Measurements from ENCODE around the gene MSL1.

Gene MSL1

DNA sequence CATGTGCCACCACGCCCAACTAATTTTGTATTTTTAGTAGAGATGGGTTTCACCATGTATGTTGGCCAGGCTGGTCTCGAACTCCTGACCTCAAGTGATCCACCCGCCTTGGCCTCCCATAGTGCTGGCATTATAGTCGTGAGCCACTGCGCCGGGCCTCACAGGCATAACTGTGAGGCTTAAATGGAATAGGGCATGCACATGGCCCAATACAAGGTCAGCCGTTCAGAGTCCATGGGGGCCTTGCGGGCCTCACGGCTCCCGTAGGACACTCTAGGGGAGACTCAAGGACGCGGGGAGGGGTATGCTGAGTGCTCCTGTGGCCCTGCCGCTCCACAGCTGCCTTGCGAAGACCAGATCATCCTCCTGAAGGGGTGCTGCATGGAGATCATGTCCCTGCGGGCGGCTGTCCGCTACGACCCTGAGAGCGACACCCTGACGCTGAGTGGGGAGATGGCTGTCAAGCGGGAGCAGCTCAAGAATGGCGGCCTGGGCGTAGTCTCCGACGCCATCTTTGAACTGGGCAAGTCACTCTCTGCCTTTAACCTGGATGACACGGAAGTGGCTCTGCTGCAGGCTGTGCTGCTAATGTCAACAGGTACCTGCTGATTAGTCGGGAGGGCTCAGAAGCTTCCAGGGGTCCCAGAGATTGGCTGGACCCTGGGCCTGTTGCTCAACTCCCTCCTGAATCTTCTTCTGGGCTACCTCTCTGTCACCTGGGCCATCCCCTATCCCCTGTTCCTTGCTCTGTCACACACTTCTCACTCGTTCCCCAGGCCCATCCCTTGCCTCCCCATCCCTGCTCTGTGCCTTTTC lies 33.7 kb upstream of the MSL1 start:
- TF ChIP-seq SCRT1 (tag by site-specific recombination; IDR thresholded peaks at IDR 0.05; ENCODE audit: borderline replicate concordance), result peak; percentile 45; the same call in 1 of the 2 replicates
- no peak for TF ChIP-seq ZNF221 (tag by site-specific recombination; IDR thresholded peaks at IDR 0.05; ENCODE audit: borderline replicate concordance)
- TF ChIP-seq ZBTB17 (tag by site-specific recombination; IDR thresholded peaks at IDR 0.05), result no peak
- peak; percentile 95 for TF ChIP-seq SCRT2 (tag by site-specific recombination; IDR thresholded peaks at IDR 0.05)
- TF ChIP-seq, protein P1, sequence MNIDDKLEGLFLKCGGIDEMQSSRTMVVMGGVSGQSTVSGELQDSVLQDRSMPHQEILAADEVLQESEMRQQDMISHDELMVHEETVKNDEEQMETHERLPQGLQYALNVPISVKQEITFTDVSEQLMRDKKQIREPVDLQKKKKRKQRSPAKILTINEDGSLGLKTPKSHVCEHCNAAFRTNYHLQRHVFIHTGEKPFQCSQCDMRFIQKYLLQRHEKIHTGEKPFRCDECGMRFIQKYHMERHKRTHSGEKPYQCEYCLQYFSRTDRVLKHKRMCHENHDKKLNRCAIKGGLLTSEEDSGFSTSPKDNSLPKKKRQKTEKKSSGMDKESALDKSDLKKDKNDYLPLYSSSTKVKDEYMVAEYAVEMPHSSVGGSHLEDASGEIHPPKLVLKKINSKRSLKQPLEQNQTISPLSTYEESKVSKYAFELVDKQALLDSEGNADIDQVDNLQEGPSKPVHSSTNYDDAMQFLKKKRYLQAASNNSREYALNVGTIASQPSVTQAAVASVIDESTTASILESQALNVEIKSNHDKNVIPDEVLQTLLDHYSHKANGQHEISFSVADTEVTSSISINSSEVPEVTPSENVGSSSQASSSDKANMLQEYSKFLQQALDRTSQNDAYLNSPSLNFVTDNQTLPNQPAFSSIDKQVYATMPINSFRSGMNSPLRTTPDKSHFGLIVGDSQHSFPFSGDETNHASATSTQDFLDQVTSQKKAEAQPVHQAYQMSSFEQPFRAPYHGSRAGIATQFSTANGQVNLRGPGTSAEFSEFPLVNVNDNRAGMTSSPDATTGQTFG (tag by site-specific recombination; IDR thresholded peaks at IDR 0.05; ENCODE audit: borderline replicate concordance), result 0 out of 2 replicates have a peak, but pooled peaks have one; percentile 13
- TF ChIP-seq SP3 (tag by site-specific recombination; IDR thresholded peaks at IDR 0.05), result no peak
- CTCF ChIA-PET, result interaction anchor here (0.5 to 3.6 kb wide), 6 partner anchors 9 to 74 kb away, joined by 3 to 21 read pairs (median 3); no protein-coding TSS in a partner anchor
- Histone ChIP-seq H3K36me3 (ENCODE audit: control insufficient read depth in 2 of 2, insufficient read depth in 1 of 2, low read length in 2 of 2) (peaks cover 17 to 57% of the 10 kb centered on the region in 2 experiments; a peak in 2 of 3 replicates), H3K9me3 (ENCODE audit: control insufficient read depth, insufficient read depth, low read depth, low read length) (no peaks in the 10 kb centered on the region), H3K4me3 (ENCODE audit: low read depth, low read length) (no peak overlapping the region), H3K27ac (ENCODE audit: extremely low read depth, low read depth, low read length) (no peak overlapping the region), H3K4me1 (ENCODE audit: control insufficient read depth, insufficient read depth, low read length) (no peaks in the 10 kb centered on the region)
- POLR2A ChIA-PET, result interaction anchor here (1.4 kb wide), 1 partner anchor 24 kb away, joined by 3 read pairs; no protein-coding TSS in a partner anchor

DNA sequence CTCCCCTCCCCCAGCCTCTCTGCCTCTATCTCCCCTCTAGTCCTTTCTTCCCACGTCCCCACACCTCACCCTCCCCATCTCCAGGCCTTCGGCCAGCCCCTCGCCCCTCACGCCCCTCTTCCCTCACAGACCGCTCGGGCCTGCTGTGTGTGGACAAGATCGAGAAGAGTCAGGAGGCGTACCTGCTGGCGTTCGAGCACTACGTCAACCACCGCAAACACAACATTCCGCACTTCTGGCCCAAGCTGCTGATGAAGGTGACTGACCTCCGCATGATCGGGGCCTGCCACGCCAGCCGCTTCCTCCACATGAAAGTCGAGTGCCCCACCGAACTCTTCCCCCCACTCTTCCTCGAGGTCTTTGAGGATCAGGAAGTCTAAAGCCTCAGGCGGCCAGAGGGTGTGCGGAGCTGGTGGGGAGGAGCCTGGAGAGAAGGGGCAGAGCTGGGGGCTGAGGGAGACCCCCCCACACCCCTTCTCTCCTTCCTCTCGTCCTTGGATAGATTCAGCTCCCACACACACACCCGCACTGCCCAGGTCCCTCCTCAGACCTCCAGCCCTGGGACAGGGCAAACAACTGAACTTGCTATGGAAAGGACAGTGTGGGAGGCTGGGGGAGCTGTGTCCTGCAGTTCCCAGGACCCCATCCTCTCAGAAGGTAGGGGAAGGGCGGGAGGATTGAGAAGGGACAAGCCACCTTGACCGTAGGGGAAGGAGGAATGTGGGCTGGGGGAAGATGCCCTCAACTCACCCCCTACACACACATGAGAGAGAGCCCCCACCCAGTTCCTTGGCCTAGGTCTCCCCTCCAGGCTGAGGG lies 32.5 kb upstream of the MSL1 start:
- H3K4me3 ChIP-seq (ENCODE audit: low read depth, low read length), result no peak overlapping the region
- ChIA-PET CTCF (interaction anchor here (0.6 to 3.6 kb wide), 6 partner anchors 10 to 130 kb away, joined by 3 to 21 read pairs (median 3); no protein-coding TSS in a partner anchor), POLR2A (interaction anchor here (0.9 kb wide), 1 partner anchor 27 kb away, joined by 6 read pairs; no protein-coding TSS in a partner anchor)
- H3K27ac ChIP-seq (ENCODE audit: extremely low read depth, low read depth, low read length), result no peak overlapping the region
- no peaks in the 10 kb centered on the region for H3K9me3 ChIP-seq (ENCODE audit: control insufficient read depth, insufficient read depth, low read depth, low read length)
- H3K36me3 ChIP-seq (ENCODE audit: control insufficient read depth in 2 of 2, insufficient read depth in 1 of 2, low read length in 2 of 2), result peaks cover 17 to 59% of the 10 kb centered on the region in 2 experiments; a peak in 2 of 3 replicates
- H3K4me1 ChIP-seq (ENCODE audit: control insufficient read depth, insufficient read depth, low read length), result no peaks in the 10 kb centered on the region
- no peak for TF ChIP-seq KLF10 (tag by site-specific recombination; IDR thresholded peaks at IDR 0.05)
- no peak for TF ChIP-seq KLF8 (tag by site-specific recombination; IDR thresholded peaks at IDR 0.05)
- TF ChIP-seq, protein P2, sequence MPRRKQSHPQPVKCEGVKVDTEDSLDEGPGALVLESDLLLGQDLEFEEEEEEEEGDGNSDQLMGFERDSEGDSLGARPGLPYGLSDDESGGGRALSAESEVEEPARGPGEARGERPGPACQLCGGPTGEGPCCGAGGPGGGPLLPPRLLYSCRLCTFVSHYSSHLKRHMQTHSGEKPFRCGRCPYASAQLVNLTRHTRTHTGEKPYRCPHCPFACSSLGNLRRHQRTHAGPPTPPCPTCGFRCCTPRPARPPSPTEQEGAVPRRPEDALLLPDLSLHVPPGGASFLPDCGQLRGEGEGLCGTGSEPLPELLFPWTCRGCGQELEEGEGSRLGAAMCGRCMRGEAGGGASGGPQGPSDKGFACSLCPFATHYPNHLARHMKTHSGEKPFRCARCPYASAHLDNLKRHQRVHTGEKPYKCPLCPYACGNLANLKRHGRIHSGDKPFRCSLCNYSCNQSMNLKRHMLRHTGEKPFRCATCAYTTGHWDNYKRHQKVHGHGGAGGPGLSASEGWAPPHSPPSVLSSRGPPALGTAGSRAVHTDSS (tag by site-specific recombination; IDR thresholded peaks at IDR 0.05), result no peak
- no peak for TF ChIP-seq SETDB1 (IDR thresholded peaks at IDR 0.05; ENCODE audit: insufficient read length, low read length)
- TF ChIP-seq, protein P3, sequence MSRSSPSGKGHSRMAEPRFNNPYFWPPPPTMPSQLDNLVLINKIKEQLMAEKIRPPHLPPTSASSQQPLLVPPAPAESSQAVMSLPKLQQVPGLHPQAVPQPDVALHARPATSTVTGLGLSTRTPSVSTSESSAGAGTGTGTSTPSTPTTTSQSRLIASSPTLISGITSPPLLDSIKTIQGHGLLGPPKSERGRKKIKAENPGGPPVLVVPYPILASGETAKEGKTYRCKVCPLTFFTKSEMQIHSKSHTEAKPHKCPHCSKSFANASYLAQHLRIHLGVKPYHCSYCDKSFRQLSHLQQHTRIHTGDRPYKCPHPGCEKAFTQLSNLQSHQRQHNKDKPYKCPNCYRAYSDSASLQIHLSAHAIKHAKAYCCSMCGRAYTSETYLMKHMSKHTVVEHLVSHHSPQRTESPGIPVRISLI (tag by site-specific recombination; IDR thresholded peaks at IDR 0.05), result no peak
- TF ChIP-seq, protein P1 (tag by site-specific recombination; IDR thresholded peaks at IDR 0.05; ENCODE audit: borderline replicate concordance), result no peak
- TF ChIP-seq KLF7 (tag by site-specific recombination; IDR thresholded peaks at IDR 0.05; ENCODE audit: borderline replicate concordance), result no peak
- TF ChIP-seq EGR2 (tag by site-specific recombination; IDR thresholded peaks at IDR 0.05; ENCODE audit: low read depth), result peak; percentile 40; the same call in 1 of the 2 replicates
- TF ChIP-seq, protein P4, sequence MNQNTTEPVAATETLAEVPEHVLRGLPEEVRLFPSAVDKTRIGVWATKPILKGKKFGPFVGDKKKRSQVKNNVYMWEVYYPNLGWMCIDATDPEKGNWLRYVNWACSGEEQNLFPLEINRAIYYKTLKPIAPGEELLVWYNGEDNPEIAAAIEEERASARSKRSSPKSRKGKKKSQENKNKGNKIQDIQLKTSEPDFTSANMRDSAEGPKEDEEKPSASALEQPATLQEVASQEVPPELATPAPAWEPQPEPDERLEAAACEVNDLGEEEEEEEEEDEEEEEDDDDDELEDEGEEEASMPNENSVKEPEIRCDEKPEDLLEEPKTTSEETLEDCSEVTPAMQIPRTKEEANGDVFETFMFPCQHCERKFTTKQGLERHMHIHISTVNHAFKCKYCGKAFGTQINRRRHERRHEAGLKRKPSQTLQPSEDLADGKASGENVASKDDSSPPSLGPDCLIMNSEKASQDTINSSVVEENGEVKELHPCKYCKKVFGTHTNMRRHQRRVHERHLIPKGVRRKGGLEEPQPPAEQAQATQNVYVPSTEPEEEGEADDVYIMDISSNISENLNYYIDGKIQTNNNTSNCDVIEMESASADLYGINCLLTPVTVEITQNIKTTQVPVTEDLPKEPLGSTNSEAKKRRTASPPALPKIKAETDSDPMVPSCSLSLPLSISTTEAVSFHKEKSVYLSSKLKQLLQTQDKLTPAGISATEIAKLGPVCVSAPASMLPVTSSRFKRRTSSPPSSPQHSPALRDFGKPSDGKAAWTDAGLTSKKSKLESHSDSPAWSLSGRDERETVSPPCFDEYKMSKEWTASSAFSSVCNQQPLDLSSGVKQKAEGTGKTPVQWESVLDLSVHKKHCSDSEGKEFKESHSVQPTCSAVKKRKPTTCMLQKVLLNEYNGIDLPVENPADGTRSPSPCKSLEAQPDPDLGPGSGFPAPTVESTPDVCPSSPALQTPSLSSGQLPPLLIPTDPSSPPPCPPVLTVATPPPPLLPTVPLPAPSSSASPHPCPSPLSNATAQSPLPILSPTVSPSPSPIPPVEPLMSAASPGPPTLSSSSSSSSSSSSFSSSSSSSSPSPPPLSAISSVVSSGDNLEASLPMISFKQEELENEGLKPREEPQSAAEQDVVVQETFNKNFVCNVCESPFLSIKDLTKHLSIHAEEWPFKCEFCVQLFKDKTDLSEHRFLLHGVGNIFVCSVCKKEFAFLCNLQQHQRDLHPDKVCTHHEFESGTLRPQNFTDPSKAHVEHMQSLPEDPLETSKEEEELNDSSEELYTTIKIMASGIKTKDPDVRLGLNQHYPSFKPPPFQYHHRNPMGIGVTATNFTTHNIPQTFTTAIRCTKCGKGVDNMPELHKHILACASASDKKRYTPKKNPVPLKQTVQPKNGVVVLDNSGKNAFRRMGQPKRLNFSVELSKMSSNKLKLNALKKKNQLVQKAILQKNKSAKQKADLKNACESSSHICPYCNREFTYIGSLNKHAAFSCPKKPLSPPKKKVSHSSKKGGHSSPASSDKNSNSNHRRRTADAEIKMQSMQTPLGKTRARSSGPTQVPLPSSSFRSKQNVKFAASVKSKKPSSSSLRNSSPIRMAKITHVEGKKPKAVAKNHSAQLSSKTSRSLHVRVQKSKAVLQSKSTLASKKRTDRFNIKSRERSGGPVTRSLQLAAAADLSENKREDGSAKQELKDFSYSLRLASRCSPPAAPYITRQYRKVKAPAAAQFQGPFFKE (tag by site-specific recombination; IDR thresholded peaks at IDR 0.05; ENCODE audit: borderline replicate concordance), result no peak
- TF ChIP-seq ZNF274 (IDR thresholded peaks at IDR 0.05; ENCODE audit: low read length), result no peak
- no peak for TF ChIP-seq ZNF274 (tag by site-specific recombination; IDR thresholded peaks at IDR 0.05; ENCODE audit: borderline replicate concordance)

Measured in HEK293 (cell line).